A673 (cell line): ENCODE results near the gene MS4A2. TPM values are rescaled to one million over a fixed set of nuclear protein-coding genes. Genes with fewer than 3 reads are reported as not detected.

ENCODE experiments used
- BruUV-seq: library from RNA; stranded (reverse); fragments of 400-500 nt; replicated peaks from 2 replicates; lab custom pipeline; 2021; lab: Mats Ljungman, UMichigan
- CTCF ChIA-PET: fragments of 300-600 bp; sonication (Branson Sonifier 250); formaldehyde crosslinking; loops from one replicate; lab custom pipeline; 2022; ENCODE audit warnings: antibody characterized with exemption; lab: Charles Lee
- POLR2A ChIA-PET: fragments of 300-600 bp; sonication (Branson Sonifier 250); formaldehyde crosslinking; loops from one replicate; lab custom pipeline; 2022; ENCODE audit warnings: antibody characterized with exemption; ENCODE audit not compliant: low non-redundant PET; lab: Charles Lee
- DNase-seq: peaks from one replicate; pipeline ENCODE4 v3.0.0-alpha.2; 2015; ENCODE audit warnings: low spot score
- H3K27ac ChIP-seq: fragments of 200-600 bp; sonication (generic); 2 replicates; pipeline ENCODE4 v1.5.1; 2016; ENCODE audit warnings: mixed run types, low read depth, mild to moderate bottlenecking, mixed read lengths, antibody characterized with exemption, low read length; ENCODE audit not compliant: poor library complexity, severe bottlenecking
- H3K27me3 ChIP-seq: fragments of 200-600 bp; sonication (generic); replicated peaks from 2 replicates; pipeline ENCODE4 v1.6.1; 2017; ENCODE audit warnings: mixed run types, low read depth, mild to moderate bottlenecking, mixed read lengths, antibody characterized with exemption, low read length; ENCODE audit not compliant: insufficient read depth, poor library complexity
- H3K36me3 ChIP-seq: fragments of 200-600 bp; sonication (generic); 2 replicates; pipeline ENCODE4 v1.6.1; 2016; ENCODE audit warnings: mixed run types, mild to moderate bottlenecking, mixed read lengths, antibody characterized with exemption, low read length; ENCODE audit not compliant: insufficient read depth, poor library complexity, severe bottlenecking
- H3K4me1 ChIP-seq: fragments of 200-600 bp; sonication (generic); 2 replicates; pipeline ENCODE4 v1.6.1; 2017; ENCODE audit warnings: mixed run types, mild to moderate bottlenecking, mixed read lengths, antibody characterized with exemption, low read length; ENCODE audit not compliant: insufficient read depth, poor library complexity, severe bottlenecking
- H3K4me3 ChIP-seq: fragments of 200-600 bp; sonication (generic); 2 replicates; pipeline ENCODE4 v1.5.1; 2016; ENCODE audit warnings: low read depth, mixed run types, mild to moderate bottlenecking, mixed read lengths, low read length; ENCODE audit not compliant: poor library complexity, severe bottlenecking
- H3K9me3 ChIP-seq: fragments of 200-600 bp; sonication (generic); 2 replicates; pipeline ENCODE4 v1.6.1; 2016; ENCODE audit warnings: mixed run types, low read depth, mild to moderate bottlenecking, mixed read lengths, antibody characterized with exemption, low read length; ENCODE audit not compliant: poor library complexity, severe bottlenecking
- CTCF ChIP-seq: fragments of 300-800, 200-600 bp; sonication (generic); conservative IDR thresholded peaks from 2 replicates; pipeline ENCODE4 v1.5.1; 2017; ENCODE audit warnings: low read depth, mild to moderate bottlenecking, antibody characterized with exemption, low read length, moderate library complexity, mixed read lengths
- EZH2 ChIP-seq: fragments of 200-600 bp; sonication (generic); IDR thresholded peaks from 2 replicates; pipeline ENCODE4 v1.6.1; 2017; ENCODE audit warnings: borderline replicate concordance, low read depth, mild to moderate bottlenecking, mixed read lengths, antibody characterized with exemption, low read length; ENCODE audit not compliant: poor library complexity, severe bottlenecking
- intact Hi-C: fragments of 100-400 bp; cut with micrococcal nuclease; formaldehyde crosslinking; loops from one replicate; pipeline ENCODE4 v1.10.0; 2022; ENCODE audit not compliant: unreplicated experiment
- total RNA-seq: library from RNA; stranded (reverse); gene quantifications from 2 replicates; pipeline ENCODE4 v1.2.3, GENCODE V29; 2021

Gene MS4A2
- total RNA-seq, 1 experiment from 2014 or later: not detected

GRCh38 chr11:60087239-60087638, 1.2 kb upstream of the MS4A2 start:
- H3K36me3 ChIP-seq: no peaks in the 10 kb centered on the region
- no peaks in the 10 kb centered on the region for H3K4me1 ChIP-seq
- no peak overlapping the region for H3K4me3 ChIP-seq
- H3K9me3 ChIP-seq: no peaks in the 10 kb centered on the region
- DNase-seq: no peak
- H3K27ac ChIP-seq: no peak overlapping the region
- BruUV-seq: no TSS peak
- POLR2A ChIA-PET: no interaction called here
- CTCF ChIA-PET: no interaction called here
- peaks cover 57% of the 10 kb centered on the region for H3K27me3 ChIP-seq
- intact Hi-C loops: no loop called here
- no peak for TF ChIP-seq CTCF
- no peak for TF ChIP-seq EZH2

GRCh38 chr11:60095477-60096120, 7.1 kb downstream of the MS4A2 start:
- DNase-seq: no peak
- H3K36me3 ChIP-seq: no peaks in the 10 kb centered on the region
- CTCF ChIA-PET: no interaction called here
- TF ChIP-seq EZH2 (no peak), CTCF (no peak)
- H3K27me3 ChIP-seq: peaks cover 25% of the 10 kb centered on the region
- H3K4me3 ChIP-seq: no peak overlapping the region
- H3K4me1 ChIP-seq: no peaks in the 10 kb centered on the region
- intact Hi-C loops: no loop called here
- POLR2A ChIA-PET: no interaction called here
- H3K27ac ChIP-seq: no peak overlapping the region
- BruUV-seq: no TSS peak
- no peaks in the 10 kb centered on the region for H3K9me3 ChIP-seq

- intact Hi-C loops: no loop called here
- TF ChIP-seq CTCF (no peak), EZH2 (no peak)
- BruUV-seq: no TSS peak
These were observed 8.7 kb downstream of the MS4A2 start for GRCh38 chr11:60097189-60097588.

More at GRCh38 chr11:60097189-60097588, 8.7 kb downstream of the MS4A2 start:
- H3K36me3 ChIP-seq: no peaks in the 10 kb centered on the region
- no peaks in the 10 kb centered on the region for H3K9me3 ChIP-seq
- H3K4me3 ChIP-seq: no peak overlapping the region
- H3K27ac ChIP-seq: no peak overlapping the region
- DNase-seq: no peak
- CTCF ChIA-PET: no interaction called here
- H3K4me1 ChIP-seq: no peaks in the 10 kb centered on the region
- POLR2A ChIA-PET: no interaction called here
- H3K27me3 ChIP-seq: peaks cover 15% of the 10 kb centered on the region
